ENCODE results near the gene EEFSEC. TPM values are rescaled to one million over a fixed set of nuclear protein-coding genes. Genes with fewer than 3 reads are reported as not detected.

The EEFSEC gene
- polyA plus RNA-seq, 1 experiment, result 6.8 TPM

- Histone ChIP-seq H3K27me3 (ENCODE audit: control insufficient read depth, insufficient read depth, low read length) (no peaks in the 10 kb centered on the region), H3K9me3 (ENCODE audit: control insufficient read depth, insufficient read depth, low read length) (no peaks in the 10 kb centered on the region), H3K4me3 (ENCODE audit: low read depth, low read length) (no peak overlapping the region), H3K27ac (ENCODE audit: low read depth, low read length) (no peak overlapping the region)
- no peak for DNase-seq (ENCODE audit: low read depth, low spot score)
- CTCF ChIA-PET, result interaction anchor here (1.0 to 2.3 kb wide), 3 partner anchors 20 to 419 kb away, joined by 3 to 5 read pairs (median 5); no protein-coding TSS in a partner anchor
- POLR2A ChIA-PET, result no interaction called here
- TF ChIP-seq, protein P1, sequence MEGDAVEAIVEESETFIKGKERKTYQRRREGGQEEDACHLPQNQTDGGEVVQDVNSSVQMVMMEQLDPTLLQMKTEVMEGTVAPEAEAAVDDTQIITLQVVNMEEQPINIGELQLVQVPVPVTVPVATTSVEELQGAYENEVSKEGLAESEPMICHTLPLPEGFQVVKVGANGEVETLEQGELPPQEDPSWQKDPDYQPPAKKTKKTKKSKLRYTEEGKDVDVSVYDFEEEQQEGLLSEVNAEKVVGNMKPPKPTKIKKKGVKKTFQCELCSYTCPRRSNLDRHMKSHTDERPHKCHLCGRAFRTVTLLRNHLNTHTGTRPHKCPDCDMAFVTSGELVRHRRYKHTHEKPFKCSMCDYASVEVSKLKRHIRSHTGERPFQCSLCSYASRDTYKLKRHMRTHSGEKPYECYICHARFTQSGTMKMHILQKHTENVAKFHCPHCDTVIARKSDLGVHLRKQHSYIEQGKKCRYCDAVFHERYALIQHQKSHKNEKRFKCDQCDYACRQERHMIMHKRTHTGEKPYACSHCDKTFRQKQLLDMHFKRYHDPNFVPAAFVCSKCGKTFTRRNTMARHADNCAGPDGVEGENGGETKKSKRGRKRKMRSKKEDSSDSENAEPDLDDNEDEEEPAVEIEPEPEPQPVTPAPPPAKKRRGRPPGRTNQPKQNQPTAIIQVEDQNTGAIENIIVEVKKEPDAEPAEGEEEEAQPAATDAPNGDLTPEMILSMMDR (IDR thresholded peaks at IDR 0.05; ENCODE audit: low read depth, low read length), result no peak
These were observed 37.2 kb downstream of the EEFSEC start for GRCh38 chr3:128190501-128190900.

DNA sequence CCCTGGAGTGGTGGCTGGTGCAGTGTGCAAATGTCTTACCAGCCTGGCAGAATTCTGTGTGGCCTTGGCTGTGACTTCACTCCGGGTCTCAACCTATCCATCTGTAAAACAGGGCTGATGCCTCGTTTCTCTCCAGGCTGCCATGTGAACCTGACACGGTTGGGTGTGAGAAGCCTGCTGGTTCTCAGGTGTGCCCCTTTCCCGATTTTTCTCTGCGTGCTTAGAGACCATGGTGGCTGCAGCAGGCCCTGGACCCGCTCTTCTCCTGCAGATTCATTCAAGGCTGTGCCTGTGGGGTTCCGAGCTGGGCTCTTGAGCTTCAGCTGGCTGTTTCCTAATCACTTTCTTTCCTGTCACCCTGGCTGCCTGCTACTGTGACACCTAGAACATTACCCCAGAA is 38.9 kb downstream of the EEFSEC start:
- ChIA-PET CTCF (no interaction called here), POLR2A (no interaction called here)
- TF ChIP-seq, protein P1 (IDR thresholded peaks at IDR 0.05; ENCODE audit: low read depth, low read length), result no peak
- H3K9me3 ChIP-seq (ENCODE audit: control insufficient read depth, insufficient read depth, low read length), result no peaks in the 10 kb centered on the region
- no peak overlapping the region for H3K4me3 ChIP-seq (ENCODE audit: low read depth, low read length)
- no peak for DNase-seq (ENCODE audit: low read depth, low spot score)
- H3K27me3 ChIP-seq (ENCODE audit: control insufficient read depth, insufficient read depth, low read length), result no peaks in the 10 kb centered on the region
- H3K27ac ChIP-seq (ENCODE audit: low read depth, low read length), result no peak overlapping the region

- CTCF ChIA-PET, result no interaction called here
- Histone ChIP-seq H3K9me3 (ENCODE audit: control insufficient read depth, insufficient read depth, low read length) (no peaks in the 10 kb centered on the region), H3K4me3 (ENCODE audit: low read depth, low read length) (no peak overlapping the region), H3K27ac (ENCODE audit: low read depth, low read length) (no peak overlapping the region), H3K27me3 (ENCODE audit: control insufficient read depth, insufficient read depth, low read length) (no peaks in the 10 kb centered on the region)
- no peak for DNase-seq (ENCODE audit: low read depth, low spot score)
- POLR2A ChIA-PET, result no interaction called here
- TF ChIP-seq, protein P1 (IDR thresholded peaks at IDR 0.05; ENCODE audit: low read depth, low read length), result no peak
These were observed 39.9 kb downstream of the EEFSEC start for GRCh38 chr3:128193168-128193567.

DNA sequence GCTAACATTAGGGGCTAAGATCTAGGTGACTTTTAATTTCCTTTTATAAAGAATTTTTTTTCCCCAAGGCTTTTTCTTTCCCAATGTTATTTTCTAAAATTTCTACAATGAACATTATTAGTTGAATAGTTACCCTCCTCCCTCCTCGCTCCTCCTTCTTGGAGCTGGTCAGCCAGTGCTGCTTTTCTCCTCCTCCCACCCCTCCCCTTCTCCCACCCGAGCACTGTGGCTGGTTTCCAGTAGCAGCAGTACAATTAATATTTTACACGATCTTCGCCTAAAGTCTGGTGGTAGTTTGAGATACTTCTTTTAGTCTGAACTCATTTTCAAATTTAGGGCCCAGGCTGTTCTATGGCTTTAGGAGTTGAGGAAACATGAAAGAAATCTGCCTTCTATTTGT is 41.6 kb downstream of the EEFSEC start:
- H3K27ac ChIP-seq (ENCODE audit: low read depth, low read length), result no peak overlapping the region
- H3K9me3 ChIP-seq (ENCODE audit: control insufficient read depth, insufficient read depth, low read length), result no peaks in the 10 kb centered on the region
- no peaks in the 10 kb centered on the region for H3K27me3 ChIP-seq (ENCODE audit: control insufficient read depth, insufficient read depth, low read length)
- TF ChIP-seq, protein P1 (IDR thresholded peaks at IDR 0.05; ENCODE audit: low read depth, low read length), result no peak
- DNase-seq (ENCODE audit: low read depth, low spot score), result no peak
- CTCF ChIA-PET, result interaction anchor here (1.2 kb wide), 2 partner anchors 99 to 485 kb away, joined by 3 read pairs; no protein-coding TSS in a partner anchor
- no peak overlapping the region for H3K4me3 ChIP-seq (ENCODE audit: low read depth, low read length)
- POLR2A ChIA-PET, result no interaction called here

DNA sequence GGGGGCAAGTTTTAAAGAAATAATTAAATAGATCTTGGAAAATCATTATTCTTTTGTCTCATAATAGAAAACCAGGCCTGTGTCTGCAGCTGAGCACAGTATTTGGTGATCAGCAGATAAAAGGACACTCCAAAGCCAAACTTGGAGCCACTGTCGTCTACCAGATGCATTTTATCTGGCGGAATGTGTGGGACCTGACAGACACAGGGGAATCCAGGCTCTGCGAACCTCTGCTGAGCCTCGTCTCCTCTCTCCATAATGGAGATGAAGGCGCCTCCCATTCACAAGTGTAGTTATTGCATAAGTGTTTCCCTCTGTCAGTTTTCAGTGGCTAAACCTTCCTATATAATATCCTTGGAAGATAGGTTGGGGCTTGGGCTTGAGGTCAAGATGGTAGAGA is 42.1 kb downstream of the EEFSEC start:
- Histone ChIP-seq H3K27ac (ENCODE audit: low read depth, low read length) (no peak overlapping the region), H3K27me3 (ENCODE audit: control insufficient read depth, insufficient read depth, low read length) (no peaks in the 10 kb centered on the region), H3K9me3 (ENCODE audit: control insufficient read depth, insufficient read depth, low read length) (no peaks in the 10 kb centered on the region), H3K4me3 (ENCODE audit: low read depth, low read length) (no peak overlapping the region)
- ChIA-PET POLR2A (no interaction called here), CTCF (interaction anchor here (1.2 kb wide), 2 partner anchors 100 to 485 kb away, joined by 3 read pairs; no protein-coding TSS in a partner anchor)
- TF ChIP-seq, protein P1 (IDR thresholded peaks at IDR 0.05; ENCODE audit: low read depth, low read length), result no peak
- DNase-seq (ENCODE audit: low read depth, low spot score), result no peak

Measured in AG04450 (cell line).